SH-SY5Y (cell line): ENCODE measurements around the gene NFATC3.

Experiments used
- GATA2 ChIP-seq: IDR thresholded peaks from 2 replicates; pipeline ENCODE4 v1.6.1; 2011; ENCODE audit warnings: mild to moderate bottlenecking, low read depth, low read length
- GATA3 ChIP-seq: IDR thresholded peaks from 2 replicates; pipeline ENCODE4 v1.6.1; 2011; ENCODE audit warnings: low read depth, mild to moderate bottlenecking, low read length, moderate library complexity

DNA sequence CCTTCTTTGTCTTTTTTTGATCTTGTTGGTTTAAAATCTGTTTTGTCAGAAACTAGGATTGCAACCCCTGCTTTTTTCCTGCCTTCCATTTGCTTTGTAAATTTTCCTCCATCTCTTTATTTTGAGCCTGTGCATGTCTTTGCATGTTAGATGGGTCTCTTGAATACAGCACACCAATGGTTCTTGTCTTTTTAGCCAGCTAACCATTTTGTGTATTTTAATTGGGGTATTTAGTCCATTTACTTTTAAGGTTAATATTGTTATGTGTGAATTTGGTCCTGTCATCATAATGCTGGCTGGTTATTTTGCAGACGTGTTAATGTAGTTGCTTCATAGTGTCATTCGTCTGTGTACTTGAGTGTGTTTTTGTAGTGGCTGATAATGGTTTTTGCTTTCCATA is 26.2 kb downstream of the NFATC3 start:
- TF ChIP-seq GATA2, result no peak
- TF ChIP-seq GATA3, result no peak
